Measurements from ENCODE around the gene ZBTB1.

ZBTB1 gene

DNA sequence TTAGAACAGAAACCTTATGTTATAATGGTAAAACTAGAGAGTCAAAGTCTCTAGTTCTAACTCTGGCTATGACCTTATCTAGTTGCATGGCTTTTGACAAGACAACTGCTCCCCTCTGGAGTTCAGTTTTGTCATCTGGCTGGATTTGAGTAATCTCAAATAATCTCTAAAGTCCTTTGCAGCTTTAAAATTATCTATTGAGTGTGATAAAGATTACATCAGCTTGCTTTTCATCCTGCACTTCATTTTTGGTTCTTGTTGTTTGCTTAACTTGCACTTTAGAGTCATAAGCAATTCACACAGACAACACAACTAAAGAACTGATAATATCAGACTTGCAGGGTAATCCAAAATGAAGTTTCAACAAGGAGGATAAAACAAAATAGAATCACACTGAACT, 37.0 kb upstream of the ZBTB1 start (continued):
- TF ChIP-seq PATZ1 (CRISPR knock-in tag; IDR thresholded peaks at IDR 0.05; ENCODE audit: borderline replicate concordance): no peak
- TF ChIP-seq, protein P1, sequence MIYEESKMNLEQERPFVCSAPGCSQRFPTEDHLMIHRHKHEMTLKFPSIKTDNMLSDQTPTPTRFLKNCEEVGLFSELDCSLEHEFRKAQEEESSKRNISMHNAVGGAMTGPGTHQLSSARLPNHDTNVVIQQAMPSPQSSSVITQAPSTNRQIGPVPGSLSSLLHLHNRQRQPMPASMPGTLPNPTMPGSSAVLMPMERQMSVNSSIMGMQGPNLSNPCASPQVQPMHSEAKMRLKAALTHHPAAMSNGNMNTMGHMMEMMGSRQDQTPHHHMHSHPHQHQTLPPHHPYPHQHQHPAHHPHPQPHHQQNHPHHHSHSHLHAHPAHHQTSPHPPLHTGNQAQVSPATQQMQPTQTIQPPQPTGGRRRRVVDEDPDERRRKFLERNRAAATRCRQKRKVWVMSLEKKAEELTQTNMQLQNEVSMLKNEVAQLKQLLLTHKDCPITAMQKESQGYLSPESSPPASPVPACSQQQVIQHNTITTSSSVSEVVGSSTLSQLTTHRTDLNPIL (CRISPR knock-in tag; IDR thresholded peaks at IDR 0.05; ENCODE audit: low read depth): no peak
- no peak for TF ChIP-seq ZFP30 (CRISPR knock-in tag; IDR thresholded peaks at IDR 0.05)
- no peak for TF ChIP-seq POU6F1 (CRISPR knock-in tag; IDR thresholded peaks at IDR 0.05; ENCODE audit: borderline replicate concordance, low read depth)
- TF ChIP-seq PPARA (CRISPR knock-in tag; IDR thresholded peaks at IDR 0.05; ENCODE audit: borderline replicate concordance): no peak
- no peak for TF ChIP-seq ZNF565 (CRISPR knock-in tag; conservative IDR thresholded peaks at IDR 0.05; ENCODE audit: low read depth)
- TF ChIP-seq SNAI2 (CRISPR knock-in tag; IDR thresholded peaks at IDR 0.05): no peak

DNA sequence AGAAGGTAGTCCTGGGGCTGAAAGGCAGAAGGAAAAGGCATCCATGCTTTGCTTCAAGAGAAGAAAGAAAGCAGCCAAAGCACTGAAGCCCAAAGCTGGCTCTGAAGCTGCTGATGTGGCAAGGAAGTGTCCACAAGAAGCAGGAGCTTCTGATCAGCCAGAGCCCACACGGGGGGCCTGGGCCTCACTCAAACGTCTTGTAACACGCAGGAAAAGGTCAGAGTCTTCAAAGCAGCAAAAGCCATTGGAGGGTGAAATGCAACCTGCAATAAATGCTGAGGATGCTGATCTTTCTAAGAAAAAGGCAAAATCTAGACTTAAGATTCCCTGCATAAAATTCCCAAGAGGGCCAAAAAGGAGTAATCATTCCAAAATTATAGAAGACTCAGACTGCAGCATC, 36.1 kb upstream of the ZBTB1 start:
- no peak for ATAC-seq

DNA sequence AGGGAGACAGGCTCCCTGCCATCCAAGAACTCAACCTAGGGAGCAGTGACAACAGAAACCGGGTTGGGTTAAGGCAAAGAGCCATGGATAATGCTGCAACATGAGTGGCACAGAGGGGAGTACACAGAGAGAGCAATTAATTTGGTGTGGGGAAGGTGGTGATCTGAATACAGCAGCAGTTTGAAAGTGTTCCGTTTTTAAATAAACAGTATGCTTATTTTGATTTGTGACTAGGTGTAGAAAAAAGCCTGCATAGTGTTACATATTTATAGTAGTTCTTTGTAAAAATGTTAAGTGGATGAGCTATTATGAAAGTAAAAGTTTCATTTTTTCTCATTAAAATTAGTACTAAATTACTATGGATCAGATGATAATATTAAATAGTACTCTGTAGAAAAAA, 30.5 kb upstream of the ZBTB1 start:
- no peak for TF ChIP-seq ZNF565 (CRISPR knock-in tag; conservative IDR thresholded peaks at IDR 0.05; ENCODE audit: low read depth)
- TF ChIP-seq PATZ1 (CRISPR knock-in tag; IDR thresholded peaks at IDR 0.05; ENCODE audit: borderline replicate concordance): no peak
- no peak for TF ChIP-seq ESRRG (CRISPR knock-in tag; IDR thresholded peaks at IDR 0.05)
- no peak for TF ChIP-seq GLIS3 (CRISPR knock-in tag; IDR thresholded peaks at IDR 0.05)
- no peak for TF ChIP-seq TSHZ2 (CRISPR knock-in tag; IDR thresholded peaks at IDR 0.05)
- no peak for TF ChIP-seq ZFP30 (CRISPR knock-in tag; IDR thresholded peaks at IDR 0.05)
- TF ChIP-seq CSDC2 (CRISPR knock-in tag; IDR thresholded peaks at IDR 0.05): no peak
- TF ChIP-seq ARNTL (CRISPR knock-in tag; IDR thresholded peaks at IDR 0.05; ENCODE audit: borderline replicate concordance, low read depth): no peak
- TF ChIP-seq ZC3H10 (CRISPR knock-in tag; IDR thresholded peaks at IDR 0.05): no peak
- no peak for TF ChIP-seq ZFP3 (CRISPR knock-in tag; IDR thresholded peaks at IDR 0.05)
- no peak for ATAC-seq

More for the DNA sequence above, 36.1 kb upstream of the ZBTB1 start:
- no peak for TF ChIP-seq OSR1 (CRISPR knock-in tag; IDR thresholded peaks at IDR 0.05)
- TF ChIP-seq RARB (CRISPR knock-in tag; IDR thresholded peaks at IDR 0.05): no peak

DNA sequence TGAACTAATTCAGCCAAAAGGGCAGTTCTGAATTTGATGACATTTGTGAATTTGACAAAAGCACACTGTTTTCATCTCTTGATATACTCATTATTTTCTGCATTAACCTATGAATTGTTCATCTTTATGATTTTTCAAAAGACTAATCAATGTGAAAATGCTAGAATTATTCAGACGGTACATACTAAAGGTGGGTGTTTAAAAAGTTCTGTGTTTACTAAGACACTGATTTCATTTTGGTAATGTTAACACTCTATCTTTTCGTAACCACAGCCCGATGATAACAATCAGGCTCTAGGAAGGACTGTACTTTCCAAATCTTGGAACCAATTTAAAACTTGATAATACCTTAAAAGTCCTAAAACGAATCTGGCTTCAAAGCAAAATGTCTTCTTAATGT, 29.9 kb upstream of the ZBTB1 start:
- ATAC-seq: no peak
- TF ChIP-seq ZFP3 (CRISPR knock-in tag; IDR thresholded peaks at IDR 0.05) (no peak), POU6F1 (CRISPR knock-in tag; IDR thresholded peaks at IDR 0.05; ENCODE audit: borderline replicate concordance, low read depth) (no peak), PPARA (CRISPR knock-in tag; IDR thresholded peaks at IDR 0.05; ENCODE audit: borderline replicate concordance) (no peak), SNAI2 (CRISPR knock-in tag; IDR thresholded peaks at IDR 0.05) (no peak), ZNF70 (CRISPR knock-in tag; IDR thresholded peaks at IDR 0.05) (no peak), TSHZ2 (CRISPR knock-in tag; IDR thresholded peaks at IDR 0.05) (no peak), ZFP30 (CRISPR knock-in tag; IDR thresholded peaks at IDR 0.05) (no peak), RARB (CRISPR knock-in tag; IDR thresholded peaks at IDR 0.05) (no peak), ZNF565 (CRISPR knock-in tag; conservative IDR thresholded peaks at IDR 0.05; ENCODE audit: low read depth) (no peak), OSR1 (CRISPR knock-in tag; IDR thresholded peaks at IDR 0.05) (no peak), ARNTL (CRISPR knock-in tag; IDR thresholded peaks at IDR 0.05; ENCODE audit: borderline replicate concordance, low read depth) (no peak), ZC3H10 (CRISPR knock-in tag; IDR thresholded peaks at IDR 0.05) (no peak), BACH2 (CRISPR knock-in tag; IDR thresholded peaks at IDR 0.05; ENCODE audit: borderline replicate concordance) (no peak)
- TF ChIP-seq, protein P2, sequence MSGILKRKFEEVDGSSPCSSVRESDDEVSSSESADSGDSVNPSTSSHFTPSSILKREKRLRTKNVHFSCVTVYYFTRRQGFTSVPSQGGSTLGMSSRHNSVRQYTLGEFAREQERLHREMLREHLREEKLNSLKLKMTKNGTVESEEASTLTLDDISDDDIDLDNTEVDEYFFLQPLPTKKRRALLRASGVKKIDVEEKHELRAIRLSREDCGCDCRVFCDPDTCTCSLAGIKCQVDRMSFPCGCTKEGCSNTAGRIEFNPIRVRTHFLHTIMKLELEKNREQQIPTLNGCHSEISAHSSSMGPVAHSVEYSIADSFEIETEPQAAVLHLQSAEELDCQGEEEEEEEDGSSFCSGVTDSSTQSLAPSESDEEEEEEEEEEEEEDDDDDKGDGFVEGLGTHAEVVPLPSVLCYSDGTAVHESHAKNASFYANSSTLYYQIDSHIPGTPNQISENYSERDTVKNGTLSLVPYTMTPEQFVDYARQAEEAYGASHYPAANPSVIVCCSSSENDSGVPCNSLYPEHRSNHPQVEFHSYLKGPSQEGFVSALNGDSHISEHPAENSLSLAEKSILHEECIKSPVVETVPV (CRISPR knock-in tag; IDR thresholded peaks at IDR 0.05): no peak
